ENCODE data around the gene TPO.
"Not testable (repeated sequence)": the region's sequence is repeated elsewhere in the genome, so short reads cannot be mapped to it uniquely, and the experiment has no call there.

The TPO gene

GRCh38 chr2:1563084-1563857, 150.0 kb downstream of the TPO start:
- no peak for DNase-seq

DNA sequence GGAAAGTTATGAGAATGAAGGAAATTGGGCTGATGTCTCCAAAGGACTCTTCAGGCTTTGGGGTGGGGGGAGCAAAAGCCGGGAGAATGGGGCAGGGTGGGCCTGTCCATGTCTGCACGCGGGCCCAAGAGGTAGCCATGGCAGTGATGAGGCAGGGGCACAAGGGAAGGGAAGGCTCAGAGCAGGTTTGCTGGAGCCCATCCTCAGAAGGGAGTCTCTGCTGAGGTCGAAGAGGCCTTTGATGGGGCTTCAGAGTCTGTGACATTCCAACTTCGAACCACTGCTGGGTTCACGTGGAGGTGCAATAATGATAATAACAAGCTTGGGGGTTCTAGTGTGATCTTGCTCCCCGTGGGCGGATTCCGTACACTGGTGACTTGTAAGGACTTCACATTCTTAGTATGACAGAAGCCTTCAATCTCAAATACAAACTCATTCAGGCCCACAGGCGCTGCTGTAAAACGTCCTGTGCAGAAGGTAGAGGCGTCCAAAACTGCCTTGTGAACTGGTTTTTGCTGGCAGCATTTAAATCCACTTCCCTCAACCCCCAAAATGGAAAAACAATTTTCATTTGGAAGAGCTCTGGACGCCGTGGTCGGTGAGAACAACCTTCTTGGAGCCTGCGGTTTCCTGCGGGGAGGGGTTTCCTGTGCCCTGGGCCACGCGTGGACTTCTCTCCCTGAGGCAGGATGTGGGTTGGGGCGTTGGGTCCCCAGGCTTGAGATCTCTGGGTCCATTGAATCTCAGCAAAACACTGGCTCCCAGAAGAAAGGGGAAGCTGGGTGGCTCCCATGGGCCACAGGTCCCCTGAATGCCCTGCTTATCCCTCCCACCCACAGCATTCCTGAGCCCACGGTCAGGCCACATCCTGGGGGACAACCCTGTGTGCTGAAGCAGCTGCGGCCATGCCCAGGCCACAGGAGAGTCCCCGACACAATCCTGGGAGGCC, 151.0 kb downstream of the TPO start:
- DNase-seq, result peak; percentile 11

DNA sequence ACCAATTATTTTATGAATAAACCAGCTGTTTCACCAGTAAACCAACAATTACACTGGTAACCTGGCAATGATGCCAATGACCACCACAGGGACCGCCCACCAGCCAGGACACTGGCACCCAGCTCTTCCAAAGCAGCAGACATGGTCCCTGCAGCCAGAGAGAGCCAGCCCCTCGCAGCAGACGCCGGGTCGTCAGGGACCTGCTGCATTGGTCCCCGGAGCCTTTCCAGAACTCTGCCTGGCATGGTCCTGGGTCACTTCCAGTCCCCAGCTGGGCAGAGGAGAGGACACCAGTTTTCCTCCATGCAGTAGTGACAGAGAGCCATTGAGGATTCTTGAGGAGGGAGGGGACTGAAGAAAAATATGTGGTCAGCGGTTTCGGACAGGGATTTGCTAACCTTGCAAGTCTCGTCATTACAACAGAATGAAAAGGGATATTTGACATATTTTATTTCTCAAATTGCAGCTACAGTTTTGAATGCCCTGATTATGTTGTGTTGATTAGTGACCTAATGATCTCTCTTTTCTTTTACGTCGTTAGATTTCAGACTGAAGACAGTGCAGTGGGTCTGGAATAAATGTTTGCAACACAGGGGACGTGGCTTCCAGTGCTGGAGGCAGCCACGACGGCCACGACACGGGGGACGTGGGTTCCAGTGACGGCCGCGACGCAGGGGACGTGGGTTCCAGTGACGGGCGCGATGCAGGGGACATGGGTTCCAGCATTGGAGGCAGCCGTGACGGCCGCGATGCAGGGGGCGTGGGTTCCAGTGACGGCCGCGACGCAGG, 154.5 kb downstream of the TPO start:
- no peak for DNase-seq

GRCh38 chr2:1568345-1568668, 155.0 kb downstream of the TPO start:
- not testable (repeated sequence) for DNase-seq

DNA sequence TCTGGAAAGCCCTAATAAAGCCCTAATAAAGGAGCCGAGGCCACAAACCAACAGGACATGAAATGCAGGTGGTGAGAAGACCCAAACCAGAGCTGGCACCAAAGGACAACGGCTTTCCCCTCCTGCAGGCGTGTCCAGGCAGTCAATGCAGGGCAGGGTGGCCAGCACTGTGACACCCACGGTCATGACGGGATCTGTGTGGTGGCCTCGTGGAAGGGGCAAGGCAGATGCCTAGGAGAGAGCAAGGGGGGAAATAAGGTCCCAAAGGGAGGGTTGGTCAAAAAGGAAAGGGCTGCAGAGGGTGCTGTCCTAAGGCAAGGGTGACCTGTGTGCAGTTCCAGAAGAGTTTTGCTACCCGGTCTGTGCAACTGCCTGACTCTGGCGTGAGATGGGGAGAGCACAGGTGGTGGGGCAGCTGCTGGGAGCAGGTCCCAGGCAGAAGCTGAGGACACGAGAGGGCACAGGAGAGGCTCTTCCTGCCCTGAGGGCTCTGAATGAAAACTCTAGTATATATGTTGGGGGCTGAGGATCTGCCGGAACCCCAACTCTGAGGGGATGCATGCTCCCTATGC, 156.7 kb downstream of the TPO start:
- DNase-seq, result no peak

DNA sequence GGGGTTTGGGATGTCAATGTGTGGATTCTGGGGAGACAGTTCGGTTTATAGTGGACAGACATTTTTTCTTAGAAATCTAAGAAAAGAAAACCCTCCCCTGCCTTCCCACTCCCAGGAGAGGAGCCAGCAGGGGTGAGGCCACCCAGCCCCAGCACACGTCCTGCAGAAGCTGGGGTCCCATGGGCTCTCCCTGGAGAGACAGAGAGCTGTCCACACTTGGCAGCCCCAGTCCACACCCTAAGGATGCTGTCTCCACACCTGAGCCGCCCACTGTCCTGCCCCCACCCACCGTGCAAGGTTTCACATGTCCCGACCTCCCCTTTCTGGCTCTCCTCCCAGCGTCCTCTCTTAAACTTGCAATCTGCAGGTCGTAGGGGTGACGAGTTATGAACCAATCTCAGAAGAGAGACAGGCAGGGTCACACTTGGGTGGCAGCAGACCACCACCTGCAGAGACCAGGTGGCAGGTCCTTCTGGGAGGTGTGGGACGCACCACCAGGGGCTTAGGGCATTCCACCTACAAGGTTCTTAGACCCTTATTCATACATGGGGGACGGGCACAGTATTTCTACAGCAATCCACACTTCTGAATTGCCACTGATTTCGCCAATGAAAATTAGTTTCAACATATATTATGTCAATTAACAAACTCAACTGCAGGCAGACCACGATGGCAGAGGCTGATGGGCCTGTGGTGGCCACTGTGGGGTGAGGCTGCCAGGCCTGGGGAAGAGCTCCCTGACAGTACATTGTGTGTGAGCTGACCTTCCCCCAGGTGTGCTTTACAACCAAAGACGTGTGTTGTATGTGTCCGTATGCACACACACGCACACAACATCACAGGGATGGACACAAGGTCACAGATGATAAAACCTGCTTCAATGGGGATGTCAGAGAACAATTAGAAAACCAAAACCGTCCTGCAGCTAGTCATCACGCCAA, 158.5 kb downstream of the TPO start:
- no peak for DNase-seq

DNA sequence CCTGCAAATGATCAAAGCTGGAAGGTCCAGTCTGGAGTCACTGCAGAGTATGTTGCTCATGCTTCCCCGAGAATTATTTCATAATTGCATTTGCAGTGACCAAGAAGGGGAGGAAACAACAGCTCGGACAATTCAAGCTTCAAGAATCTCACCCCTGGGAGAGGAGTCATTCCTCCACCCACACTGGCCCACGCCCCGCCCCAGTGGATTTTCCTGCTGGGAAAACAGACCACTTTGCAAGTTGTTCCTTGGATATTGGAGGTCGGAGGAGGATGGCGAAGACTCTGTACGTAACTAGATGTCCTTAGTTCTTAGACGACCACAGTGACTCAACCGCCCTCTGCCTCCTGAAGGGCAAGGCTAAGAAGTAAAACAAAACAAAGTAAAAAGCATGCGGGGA, 159.4 kb downstream of the TPO start:
- no peak for DNase-seq

DNA sequence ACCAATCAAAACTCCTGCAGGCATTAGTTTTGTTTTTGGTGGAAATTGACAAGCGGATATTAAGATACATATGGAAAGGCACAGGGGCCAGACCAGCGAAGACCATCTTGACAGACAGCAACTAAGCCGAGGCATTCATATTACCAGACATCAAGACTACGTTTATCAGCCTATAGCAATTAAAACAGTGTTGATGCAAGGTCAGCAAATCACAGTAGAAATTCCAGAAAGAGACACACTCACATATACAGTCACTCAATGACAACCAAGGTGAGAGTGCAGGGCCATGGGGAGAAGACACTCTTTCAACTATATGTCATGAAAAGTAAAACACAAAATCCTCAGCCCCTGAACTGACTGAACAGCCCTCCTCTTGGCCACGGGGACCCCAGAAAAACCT, 164.6 kb downstream of the TPO start:
- DNase-seq, result no peak

DNA sequence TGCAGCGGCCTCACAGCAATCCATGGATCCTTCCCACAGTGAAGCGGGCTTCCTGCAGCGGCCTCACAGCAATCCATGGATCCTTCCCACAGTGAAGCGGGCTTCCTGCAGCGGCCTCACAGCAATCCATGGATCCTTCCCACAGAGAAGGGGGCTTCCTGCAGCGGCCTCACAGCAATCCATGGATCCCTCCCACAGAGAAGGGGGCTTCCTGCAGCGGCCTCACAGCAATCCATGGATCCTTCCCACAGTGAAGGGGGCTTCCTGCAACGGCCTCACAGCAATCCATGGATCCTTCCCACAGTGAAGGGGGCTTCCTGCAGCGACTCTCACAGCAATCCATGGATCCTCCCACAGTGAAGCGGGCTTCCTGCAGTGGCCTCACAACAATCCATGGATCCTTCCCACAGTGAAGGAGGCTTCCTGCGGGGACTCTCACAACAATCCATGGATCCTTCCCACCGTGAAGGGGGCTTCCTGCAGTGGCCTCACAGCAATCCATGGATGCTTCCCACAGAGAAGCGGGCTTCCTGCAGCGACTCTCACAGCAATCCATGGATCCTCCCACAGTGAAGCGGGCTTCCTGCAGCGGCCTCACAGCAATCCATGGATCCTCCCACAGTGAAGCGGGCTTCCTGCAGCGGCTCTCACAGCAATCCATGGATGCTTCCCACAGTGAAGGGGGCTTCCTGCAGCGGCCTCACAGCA, 168.1 kb downstream of the TPO start:
- not testable (repeated sequence) for DNase-seq

DNA sequence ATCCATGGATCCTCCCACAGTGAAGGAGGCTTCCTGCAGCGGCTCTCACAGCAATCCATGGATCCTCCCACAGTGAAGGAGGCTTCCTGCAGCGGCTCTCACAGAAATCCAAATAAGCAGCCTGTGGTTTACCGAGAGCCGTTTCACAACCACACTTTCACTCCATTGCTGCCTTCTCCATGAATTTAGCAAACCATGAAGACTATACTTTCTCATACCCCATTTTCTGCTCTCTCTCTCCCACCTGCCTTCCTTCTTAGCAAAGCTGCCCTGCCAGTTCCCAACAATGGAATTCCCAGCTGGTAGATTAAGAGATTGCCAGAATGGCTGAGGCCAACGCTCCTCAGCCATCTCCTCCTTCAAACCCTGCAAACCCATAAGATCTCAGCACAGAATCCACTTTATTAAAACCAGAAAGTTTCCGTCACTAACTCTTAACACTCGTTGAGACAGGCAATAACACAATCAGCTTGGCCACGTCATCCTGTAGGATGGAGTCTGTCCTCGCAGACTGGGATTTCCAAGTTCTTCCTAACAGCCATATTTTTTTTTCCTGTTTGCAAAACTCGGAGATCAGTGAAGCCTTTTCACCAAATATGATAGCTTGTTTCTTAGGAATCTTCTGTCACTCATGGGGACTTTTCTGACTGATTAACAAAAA, 168.8 kb downstream of the TPO start:
- no peak for DNase-seq

DNA sequence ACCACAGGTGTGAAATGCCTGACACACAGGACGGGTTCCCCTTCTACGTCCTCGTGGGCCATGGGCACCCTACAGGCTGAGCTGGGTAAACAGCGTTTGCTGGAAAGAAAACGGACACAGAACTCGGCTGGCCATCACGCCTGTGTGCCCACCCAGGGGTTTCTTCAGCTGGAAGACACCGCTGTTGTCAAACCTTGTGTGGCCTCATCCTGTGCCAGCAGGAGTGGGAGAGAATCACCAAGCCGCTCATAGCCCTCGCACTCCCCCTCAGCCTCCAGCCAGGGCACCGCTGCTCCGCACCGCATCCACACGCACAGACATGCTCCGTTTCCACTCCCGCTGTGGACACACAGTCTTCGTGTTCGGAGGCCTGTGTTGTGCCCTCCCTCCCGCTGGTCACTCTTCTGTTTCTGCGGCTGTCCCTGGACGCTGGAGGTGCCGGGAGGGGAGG, 169.7 kb downstream of the TPO start:
- no peak for DNase-seq

GRCh38 chr2:1584051-1584531, 170.8 kb downstream of the TPO start:
- DNase-seq, result no peak

GRCh38 chr2:1584691-1585485, 171.6 kb downstream of the TPO start:
- no peak for DNase-seq

GRCh38 chr2:1585635-1586034, 172.4 kb downstream of the TPO start:
- no peak for DNase-seq

- no peak for DNase-seq
Measured at GRCh38 chr2:1586251-1586922, 173.1 kb downstream of the TPO start.

- no peak for DNase-seq
Measured at GRCh38 chr2:1586923-1587840, 173.9 kb downstream of the TPO start.

Measured in MV-4-11 (cell line).